Measurements from ENCODE around the gene GRHL1. TPM values are rescaled to one million over a fixed set of nuclear protein-coding genes. Genes with fewer than 3 reads are reported as not detected.

The GRHL1 gene
- total RNA-seq, 2 experiments from 2014 or later: 0.69 to 0.79 TPM

- intact Hi-C loops (cut with micrococcal nuclease): no loop called here
- CTCF ChIA-PET: interaction anchor here (0.6 kb wide), 1 partner anchor 122 kb away, joined by 3 read pairs; no protein-coding TSS in a partner anchor
- Mint-ChIP-seq H3K36me3 (ENCODE audit: low read depth) (peaks cover 8% of the 10 kb centered on the region), H3K4me1 (ENCODE audit: low read depth) (no peaks in the 10 kb centered on the region), H3K27ac (no peak overlapping the region), H3K9me3 (no peaks in the 10 kb centered on the region), H3K27me3 (ENCODE audit: low read depth) (no peaks in the 10 kb centered on the region), H3K4me3 (no peak overlapping the region)
- DNase-seq: no peak
Observed at GRCh38 chr2:9937968-9938367, 13.5 kb upstream of the GRHL1 start.

GRCh38 chr2:9939587-9940485 is 11.7 kb upstream of the GRHL1 start:
- Mint-ChIP-seq H3K4me1 (ENCODE audit: low read depth) (no peaks in the 10 kb centered on the region), H3K9me3 (no peaks in the 10 kb centered on the region), H3K4me3 (no peak overlapping the region), H3K36me3 (ENCODE audit: low read depth) (no peaks in the 10 kb centered on the region), H3K27me3 (ENCODE audit: low read depth) (no peaks in the 10 kb centered on the region), H3K27ac (no peak overlapping the region)
- intact Hi-C loops (cut with micrococcal nuclease): no loop called here
- DNase-seq: no peak
- CTCF ChIA-PET: interaction anchor here (0.8 to 1.4 kb wide), 4 partner anchors 44 to 149 kb away, joined by 3 to 6 read pairs (median 4); no protein-coding TSS in a partner anchor

- Mint-ChIP-seq H3K27me3 (ENCODE audit: low read depth) (peaks cover 6% of the 10 kb centered on the region), H3K4me3 (no peak overlapping the region), H3K9me3 (no peaks in the 10 kb centered on the region), H3K27ac (no peak overlapping the region), H3K36me3 (ENCODE audit: low read depth) (no peaks in the 10 kb centered on the region), H3K4me1 (ENCODE audit: low read depth) (no peaks in the 10 kb centered on the region)
- intact Hi-C loops (cut with micrococcal nuclease): no loop called here
- CTCF ChIA-PET: interaction anchor here (1.2 to 1.4 kb wide), 2 partner anchors 20 to 38 kb away, joined by 4 read pairs; no protein-coding TSS in a partner anchor
- DNase-seq: no peak
Observed at GRCh38 chr2:9941196-9941995, 10.1 kb upstream of the GRHL1 start.

GRCh38 chr2:9941996-9942390 is 9.5 kb upstream of the GRHL1 start:
- no peaks in the 10 kb centered on the region for H3K4me1 Mint-ChIP-seq (ENCODE audit: low read depth)
- H3K27ac Mint-ChIP-seq: no peak overlapping the region
- CTCF ChIA-PET: interaction anchor here (1.2 to 1.4 kb wide), 2 partner anchors 20 to 37 kb away, joined by 4 read pairs; no protein-coding TSS in a partner anchor
- intact Hi-C loops (cut with micrococcal nuclease): no loop called here
- no peaks in the 10 kb centered on the region for H3K36me3 Mint-ChIP-seq (ENCODE audit: low read depth)
- H3K4me3 Mint-ChIP-seq: no peak overlapping the region
- H3K27me3 Mint-ChIP-seq (ENCODE audit: low read depth): peaks cover 6% of the 10 kb centered on the region
- H3K9me3 Mint-ChIP-seq: no peaks in the 10 kb centered on the region
- DNase-seq: no peak

GRCh38 chr2:9944330-9944758 is 7.1 kb upstream of the GRHL1 start:
- Mint-ChIP-seq H3K36me3 (ENCODE audit: low read depth) (no peaks in the 10 kb centered on the region), H3K27me3 (ENCODE audit: low read depth) (peaks cover 6% of the 10 kb centered on the region), H3K9me3 (no peaks in the 10 kb centered on the region), H3K4me1 (ENCODE audit: low read depth) (no peaks in the 10 kb centered on the region), H3K4me3 (no peak overlapping the region), H3K27ac (no peak overlapping the region)
- CTCF ChIA-PET: no interaction called here
- intact Hi-C loops (cut with micrococcal nuclease): no loop called here
- DNase-seq: no peak

- Mint-ChIP-seq H3K4me3 (no peak overlapping the region), H3K36me3 (ENCODE audit: low read depth) (no peaks in the 10 kb centered on the region), H3K27ac (no peak overlapping the region), H3K9me3 (no peaks in the 10 kb centered on the region), H3K4me1 (ENCODE audit: low read depth) (no peaks in the 10 kb centered on the region), H3K27me3 (ENCODE audit: low read depth) (peaks cover 15% of the 10 kb centered on the region)
- CTCF ChIA-PET: no interaction called here
- no peak for DNase-seq
- intact Hi-C loops (cut with micrococcal nuclease): no loop called here
Observed at GRCh38 chr2:9945596-9945995, 5.9 kb upstream of the GRHL1 start.

GRCh38 chr2:9946076-9946475 is 5.4 kb upstream of the GRHL1 start:
- Mint-ChIP-seq H3K27me3 (ENCODE audit: low read depth) (peaks cover 15% of the 10 kb centered on the region), H3K4me3 (no peak overlapping the region), H3K9me3 (no peaks in the 10 kb centered on the region), H3K36me3 (ENCODE audit: low read depth) (no peaks in the 10 kb centered on the region), H3K4me1 (ENCODE audit: low read depth) (no peaks in the 10 kb centered on the region), H3K27ac (no peak overlapping the region)
- CTCF ChIA-PET: interaction anchor here (2.9 kb wide), 1 partner anchor 132 kb away, joined by 10 read pairs; no protein-coding TSS in a partner anchor
- intact Hi-C loops (cut with micrococcal nuclease): no loop called here
- no peak for DNase-seq

GRCh38 chr2:9946818-9947217 is 4.7 kb upstream of the GRHL1 start:
- Mint-ChIP-seq H3K4me3 (no peak overlapping the region), H3K27ac (no peak overlapping the region), H3K4me1 (ENCODE audit: low read depth) (no peaks in the 10 kb centered on the region), H3K36me3 (ENCODE audit: low read depth) (no peaks in the 10 kb centered on the region), H3K9me3 (no peaks in the 10 kb centered on the region), H3K27me3 (ENCODE audit: low read depth) (peaks cover 15% of the 10 kb centered on the region)
- no peak for DNase-seq
- intact Hi-C loops (cut with micrococcal nuclease): no loop called here
- CTCF ChIA-PET: interaction anchor here (1.1 to 2.9 kb wide), 2 partner anchors 38 to 133 kb away, joined by 6 to 10 read pairs; no protein-coding TSS in a partner anchor

GRCh38 chr2:9948721-9949120 is 2.8 kb upstream of the GRHL1 start:
- no peaks in the 10 kb centered on the region for H3K36me3 Mint-ChIP-seq (ENCODE audit: low read depth)
- CTCF ChIA-PET: interaction anchor here (1.2 to 2.9 kb wide), 2 partner anchors 36 to 135 kb away, joined by 3 to 10 read pairs; no protein-coding TSS in a partner anchor
- intact Hi-C loops (cut with micrococcal nuclease): no loop called here
- H3K4me3 Mint-ChIP-seq: no peak overlapping the region
- peaks cover 2% of the 10 kb centered on the region for H3K4me1 Mint-ChIP-seq (ENCODE audit: low read depth)
- peaks cover 31% of the 10 kb centered on the region for H3K27me3 Mint-ChIP-seq (ENCODE audit: low read depth)
- no peaks in the 10 kb centered on the region for H3K9me3 Mint-ChIP-seq
- no peak for DNase-seq
- H3K27ac Mint-ChIP-seq: no peak overlapping the region

GRCh38 chr2:9949239-9949991 is 2.1 kb upstream of the GRHL1 start:
- no peaks in the 10 kb centered on the region for H3K9me3 Mint-ChIP-seq
- intact Hi-C loops (cut with micrococcal nuclease): no loop called here
- no peak for DNase-seq
- H3K36me3 Mint-ChIP-seq (ENCODE audit: low read depth): no peaks in the 10 kb centered on the region
- H3K27me3 Mint-ChIP-seq (ENCODE audit: low read depth): peaks cover 35% of the 10 kb centered on the region
- CTCF ChIA-PET: no interaction called here
- H3K4me1 Mint-ChIP-seq (ENCODE audit: low read depth): peaks cover 2% of the 10 kb centered on the region
- H3K27ac Mint-ChIP-seq: no peak overlapping the region
- H3K4me3 Mint-ChIP-seq: peak overlapping the region; percentile 75

- CTCF ChIA-PET: no interaction called here
- H3K27me3 Mint-ChIP-seq (ENCODE audit: low read depth): peaks cover 36% of the 10 kb centered on the region
- DNase-seq: no peak
- H3K4me1 Mint-ChIP-seq (ENCODE audit: low read depth): peaks cover 2% of the 10 kb centered on the region
- no peaks in the 10 kb centered on the region for H3K36me3 Mint-ChIP-seq (ENCODE audit: low read depth)
- peak overlapping the region; percentile 75 for H3K4me3 Mint-ChIP-seq
- intact Hi-C loops (cut with micrococcal nuclease): loop anchor here (2.0 to 10.0 kb wide), 2 partner anchors 27 to 135 kb away; no protein-coding TSS in a partner anchor
- H3K27ac Mint-ChIP-seq: no peak overlapping the region
- no peaks in the 10 kb centered on the region for H3K9me3 Mint-ChIP-seq
Observed at GRCh38 chr2:9949992-9950520, 1.4 kb upstream of the GRHL1 start.

Data from activated naive CD4-positive, alpha-beta T cell treated with anti-CD3 and anti-CD28 coated beads for 36 hours (primary cell).